HepG2 (cell line): ENCODE measurements around the gene DBNDD1. TPM values are rescaled to one million over a fixed set of nuclear protein-coding genes. Genes with fewer than 3 reads are reported as not detected.
"Not testable (repeated sequence)": the region's sequence is repeated elsewhere in the genome, so short reads cannot be mapped to it uniquely, and the experiment has no call there.

Experiments used
- ATAC-seq: fragments of 200-7000 bp; cut with Tn5 transposase; 3 replicates; pipeline ENCODE4 v1.9.1; 2020; ENCODE audit warnings: mild to moderate bottlenecking, moderate library complexity
- BruUV-seq: library from RNA; stranded (reverse); fragments of 400-500 nt; replicated peaks from 2 replicates; lab custom pipeline; 2021; lab: Mats Ljungman, UMichigan
- CTCF ChIA-PET: fragments of 300-600 bp; formaldehyde crosslinking; extraction: SDS; loops from one replicate; lab custom pipeline; 2021; ENCODE audit warnings: low total read pairs, inconsistent platforms, low intra/inter-chr PET ratio; lab: Yijun Ruan, JAX
- POLR2A ChIA-PET: fragments of 350-600 bp; sonication (Branson Sonifier 250); formaldehyde crosslinking; loops from one replicate; lab custom pipeline; 2020; ENCODE audit warnings: antibody characterized with exemption, inconsistent platforms; lab: Yijun Ruan, JAX
- DNase-seq: peaks from one replicate; pipeline ENCODE4 v3.0.0-alpha.2; 2015; ENCODE audit warnings: low spot score
- FAIRE-seq: peaks from 3 replicates; lab custom pipeline; 2011; peaks lifted over from hg19 to GRCh38; lab: Jason Lieb, UNC
- H2AFZ ChIP-seq: one replicate; pipeline ENCODE4 v1.6.1; 2011; ENCODE audit warnings: low read length, inconsistent platforms
- H3K27ac ChIP-seq: fragments of 300-600 bp; 3 replicates; pipeline ENCODE4 v1.8.0; 2011; ENCODE audit warnings: mixed run types, mild to moderate bottlenecking, mixed read lengths, low read length, inconsistent platforms; ENCODE audit not compliant: insufficient read depth; ENCODE audit errors: extremely low read length
- H3K27me3 ChIP-seq, 2 experiments: fragments of 200-600 bp in 1 of 2; 2 replicates in 1 of 2; 3 replicates in 1 of 2; pipeline versions ENCODE4 v1.6.0 to v1.8.0; 2011; ENCODE audit warnings: low read length in 2 of 2, mild to moderate bottlenecking in 2 of 2, moderate library complexity in 2 of 2, inconsistent platforms in 1 of 2; ENCODE audit not compliant: insufficient read depth in 2 of 2, control insufficient read depth in 1 of 2
- H3K36me3 ChIP-seq, 2 experiments: fragments of 200-600 bp in 1 of 2; replicated peaks in 1 of 2; 2 replicates in 1 of 2; 3 replicates in 1 of 2; pipeline versions ENCODE4 v1.5.1 to v1.8.0; 2011; ENCODE audit warnings: low read length in 2 of 2, inconsistent platforms in 1 of 2; ENCODE audit not compliant: insufficient read depth in 2 of 2, control insufficient read depth in 1 of 2
- H3K4me1 ChIP-seq: 2 replicates; pipeline ENCODE4 v1.5.1; 2012; ENCODE audit warnings: low read length, inconsistent platforms; ENCODE audit not compliant: insufficient read depth
- H3K4me2 ChIP-seq: 2 replicates; pipeline ENCODE4 v1.6.0; 2011; ENCODE audit warnings: low read depth, low read length, inconsistent platforms
- H3K4me3 ChIP-seq, 3 experiments: fragments of 200-600 bp in 1 of 3; sonication (generic), shearing (Covaris generic) in 1 of 3; replicated peaks in 1 of 3; 2 replicates each; pipeline ENCODE4 v1.5.1; 2011 to 2016; ENCODE audit warnings: low read length in 3 of 3, inconsistent platforms in 2 of 3, low read depth in 2 of 3, mild to moderate bottlenecking in 2 of 3, control low read depth in 1 of 3, mixed read lengths in 1 of 3; ENCODE audit not compliant: insufficient read depth in 1 of 3
- H3K79me2 ChIP-seq: one replicate; pipeline ENCODE4 v1.6.1; 2011; ENCODE audit warnings: low read length, inconsistent platforms; ENCODE audit not compliant: insufficient read depth
- H3K9ac ChIP-seq: 2 replicates; pipeline ENCODE4 v1.6.0; 2011; ENCODE audit warnings: mild to moderate bottlenecking, low read depth, low read length, inconsistent platforms; ENCODE audit not compliant: insufficient read depth
- H3K9me3 ChIP-seq: 2 replicates; pipeline ENCODE4 v1.5.1; 2012; ENCODE audit warnings: mild to moderate bottlenecking, low read length
- H4K20me1 ChIP-seq: 2 replicates; pipeline ENCODE4 v1.6.0; 2011; ENCODE audit warnings: inconsistent platforms, mild to moderate bottlenecking, low read length, moderate library complexity; ENCODE audit not compliant: insufficient read depth
- GATAD2A ChIP-seq: IDR thresholded peaks from 2 replicates; pipeline ENCODE4 v1.6.1; 2016
- HNF4A ChIP-seq: sonication (generic); formaldehyde crosslinking; IDR thresholded peaks from 2 replicates; pipeline ENCODE4 v1.4.0; 2020; ENCODE audit warnings: missing genetic modification reagents
- HOXA3 ChIP-seq: sonication (generic); formaldehyde crosslinking; IDR thresholded peaks from 2 replicates; pipeline ENCODE4 v1.5.0; 2020; ENCODE audit warnings: missing genetic modification reagents
- NR2F6 ChIP-seq, 2 experiments: IDR thresholded peaks; 2 replicates each; pipeline ENCODE4 v1.6.1; 2016; ENCODE audit warnings: antibody characterized with exemption in 1 of 2, mild to moderate bottlenecking in 1 of 2
- RNF2 ChIP-seq: fragments of 450-650 bp; conservative IDR thresholded peaks from 2 replicates; pipeline ENCODE4 v1.6.1; 2016; ENCODE audit warnings: low read depth
- TBX2 ChIP-seq: sonication (generic); formaldehyde crosslinking; IDR thresholded peaks from 2 replicates; pipeline ENCODE4 v1.5.0; 2020; ENCODE audit warnings: missing genetic modification reagents, mild to moderate bottlenecking, borderline replicate concordance
- ZFP62 ChIP-seq: sonication (generic); formaldehyde crosslinking; IDR thresholded peaks from 2 replicates; pipeline ENCODE4 v1.4.0; 2020; ENCODE audit warnings: missing genetic modification reagents
- ZNF350 ChIP-seq: sonication (generic); formaldehyde crosslinking; IDR thresholded peaks from 2 replicates; pipeline ENCODE4 v1.4.0; 2020; ENCODE audit warnings: mild to moderate bottlenecking, low read depth, missing genetic modification reagents, borderline replicate concordance
- ZNF354B ChIP-seq: sonication (generic); formaldehyde crosslinking; IDR thresholded peaks from 2 replicates; pipeline ENCODE4 v1.8.0; 2022; ENCODE audit warnings: mild to moderate bottlenecking, missing genetic modification reagents
- ZNF652 ChIP-seq: IDR thresholded peaks from 2 replicates; pipeline ENCODE4 v1.6.1; 2016; ENCODE audit warnings: low read depth, borderline replicate concordance
- whole genome bisulfite sequencing: methylation state at CpG from one replicate; pipeline ENCODE4 v1.1.6; 2017; ENCODE audit warnings: low lambda C conversion rate; 5-methylcytosine and 5-hydroxymethylcytosine counted together
- in situ Hi-C: cut with HindIII; loops from 2 replicates; pipeline ENCODE4 v1.10.0; 2017; ENCODE audit warnings: low pct_unique_long_range_greater_than_20kb; ENCODE audit not compliant: extremely low pct_ligation_motif_present
- intact Hi-C: fragments of 100-400 bp; cut with micrococcal nuclease; formaldehyde crosslinking; loops from one replicate; pipeline ENCODE4 v1.10.0; 2022; ENCODE audit not compliant: unreplicated experiment
- polyA plus RNA-seq, 8 experiments: library from polyadenylated mRNA; depleted of rRNA in 3 of 8; stranded (reverse) in 7 of 8; unstranded in 1 of 8; fragments of >200 nt; fragmentation: Illumina TruSeq in 4 of 8; extraction: Trizol in 4 of 8; gene quantifications; 2 replicates each; pipeline versions ENCODE4 v1.2.1 to v1.2.3, GENCODE V29; 2011 to 2016; ENCODE audit warnings: low read depth in 4 of 8, missing spikeins in 1 of 8, mixed read lengths in 1 of 8; ENCODE audit not compliant: insufficient read depth in 1 of 8
- total RNA-seq, 5 experiments: library from RNA; depleted of rRNA; stranded (reverse); fragments of >200 nt; fragmentation: Illumina TruSeq; extraction: Trizol; gene quantifications; 2 replicates each; pipeline ENCODE4 v1.2.3, GENCODE V29; 2016; ENCODE audit warnings: low read depth in 1 of 5
- TF ChIP-seq, protein P1 (sequence below): sonication (generic); formaldehyde crosslinking; IDR thresholded peaks from 2 replicates; pipeline ENCODE4 v1.9.0; 2021; ENCODE audit warnings: missing genetic modification reagents, borderline replicate concordance
- TF ChIP-seq, protein P2 (sequence below): sonication (generic); formaldehyde crosslinking; IDR thresholded peaks from 2 replicates; pipeline ENCODE4 v1.8.0; 2022; ENCODE audit warnings: low read depth, missing genetic modification reagents
- TF ChIP-seq, protein P3 (sequence below): sonication (generic); formaldehyde crosslinking; IDR thresholded peaks from 2 replicates; pipeline ENCODE4 v1.5.0; 2020; ENCODE audit warnings: missing genetic modification reagents, mild to moderate bottlenecking, borderline replicate concordance

DBNDD1 gene
- total and polyA plus RNA-seq, 2 of the 13 experiments (the other 11 are each of a cell fraction or from before 2014, with no cell fraction given) = 17.0 to 40.4 TPM

DNA sequence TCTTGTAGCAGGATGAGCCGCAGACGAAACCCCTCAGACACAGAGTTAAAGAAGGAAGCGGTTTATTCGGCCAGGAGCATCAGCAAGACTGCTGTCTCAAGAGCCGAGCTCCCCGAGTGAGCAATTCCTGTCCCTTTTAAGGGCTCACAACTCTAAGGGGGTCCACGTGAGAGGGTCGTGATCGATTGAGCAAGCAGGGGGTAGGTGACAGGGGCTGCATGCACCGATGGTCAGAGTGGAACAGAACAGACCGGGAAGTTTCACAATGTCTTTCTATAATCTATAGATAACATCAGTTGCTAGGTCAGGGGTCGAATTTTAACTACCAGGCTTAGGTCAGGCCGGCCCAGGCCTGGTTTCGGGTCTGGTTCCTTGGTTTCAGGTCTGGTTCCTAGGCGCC is 37.3 kb upstream of the DBNDD1 start:
- Histone ChIP-seq H3K4me1 (peaks cover 40% of the 10 kb centered on the region), H3K9me3 (peaks cover 32% of the 10 kb centered on the region)
- DNase-seq; ATAC-seq; CTCF ChIA-PET; H3K9ac ChIP-seq; H2AFZ ChIP-seq; BruUV-seq; H3K27me3 ChIP-seq; in situ Hi-C loops; H3K27ac ChIP-seq; H3K4me2 ChIP-seq; H4K20me1 ChIP-seq; H3K79me2 ChIP-seq; H3K36me3 ChIP-seq; H3K4me3 ChIP-seq; intact Hi-C loops; FAIRE-seq; TF ChIP-seq NR2F6 (IDR thresholded peaks at IDR 0.05): not testable (repeated sequence)
- peak; percentile 61 for TF ChIP-seq GATAD2A
- TF ChIP-seq HOXA3 (CRISPR knock-in tag) = peak; percentile 28; the same call in 1 of the 2 replicates
- TF ChIP-seq, protein P1, sequence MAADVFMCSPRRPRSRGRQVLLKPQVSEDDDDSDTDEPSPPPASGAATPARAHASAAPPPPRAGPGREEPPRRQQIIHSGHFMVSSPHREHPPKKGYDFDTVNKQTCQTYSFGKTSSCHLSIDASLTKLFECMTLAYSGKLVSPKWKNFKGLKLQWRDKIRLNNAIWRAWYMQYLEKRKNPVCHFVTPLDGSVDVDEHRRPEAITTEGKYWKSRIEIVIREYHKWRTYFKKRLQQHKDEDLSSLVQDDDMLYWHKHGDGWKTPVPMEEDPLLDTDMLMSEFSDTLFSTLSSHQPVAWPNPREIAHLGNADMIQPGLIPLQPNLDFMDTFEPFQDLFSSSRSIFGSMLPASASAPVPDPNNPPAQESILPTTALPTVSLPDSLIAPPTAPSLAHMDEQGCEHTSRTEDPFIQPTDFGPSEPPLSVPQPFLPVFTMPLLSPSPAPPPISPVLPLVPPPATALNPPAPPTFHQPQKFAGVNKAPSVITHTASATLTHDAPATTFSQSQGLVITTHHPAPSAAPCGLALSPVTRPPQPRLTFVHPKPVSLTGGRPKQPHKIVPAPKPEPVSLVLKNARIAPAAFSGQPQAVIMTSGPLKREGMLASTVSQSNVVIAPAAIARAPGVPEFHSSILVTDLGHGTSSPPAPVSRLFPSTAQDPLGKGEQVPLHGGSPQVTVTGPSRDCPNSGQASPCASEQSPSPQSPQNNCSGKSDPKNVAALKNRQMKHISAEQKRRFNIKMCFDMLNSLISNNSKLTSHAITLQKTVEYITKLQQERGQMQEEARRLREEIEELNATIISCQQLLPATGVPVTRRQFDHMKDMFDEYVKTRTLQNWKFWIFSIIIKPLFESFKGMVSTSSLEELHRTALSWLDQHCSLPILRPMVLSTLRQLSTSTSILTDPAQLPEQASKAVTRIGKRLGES (CRISPR knock-in tag) = 0 out of 2 replicates have a peak, but pooled peaks have one; percentile 55
- peak; percentile 49; the same call in 1 of the 2 replicates for TF ChIP-seq NR2F6 (CRISPR knock-in tag; IDR thresholded peaks at IDR 0.05)
- TF ChIP-seq TBX2 (CRISPR knock-in tag) = 0 out of 2 replicates have a peak, but pooled peaks have one; percentile 6
- WGBS = 39% methylated on average over 15 of the region's 15 CpGs
- POLR2A ChIA-PET = interaction anchor here (1.1 kb wide), 1 partner anchor 10 kb away, joined by 4 read pairs; no protein-coding TSS in a partner anchor

DNA sequence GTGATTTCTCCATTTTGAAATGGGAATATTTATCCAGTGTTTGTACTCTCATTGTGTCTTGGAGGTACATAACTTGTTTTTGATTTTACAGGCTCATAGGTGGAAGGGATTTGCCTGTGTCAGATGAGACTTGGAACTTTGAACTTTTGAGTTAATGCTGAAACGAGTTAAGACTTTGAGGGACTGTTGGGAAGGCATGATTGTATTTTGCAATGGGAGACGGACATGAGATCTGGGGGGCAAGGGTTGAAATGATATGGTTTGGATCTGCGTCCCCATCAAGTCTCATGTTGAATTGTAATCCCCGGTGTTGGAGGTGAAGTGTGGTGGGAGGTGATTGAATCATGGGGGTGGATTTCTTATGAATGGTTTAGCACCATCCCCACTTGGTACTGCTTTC is 36.1 kb upstream of the DBNDD1 start:
- no peaks in the 10 kb centered on the region for H3K79me2 ChIP-seq
- H3K36me3 ChIP-seq = no peaks in the 10 kb centered on the region
- H3K27ac ChIP-seq = no peak overlapping the region
- intact Hi-C loops (no loop called here), in situ Hi-C loops (no loop called here)
- BruUV-seq = no TSS peak
- no peaks in the 10 kb centered on the region for H4K20me1 ChIP-seq
- CTCF ChIA-PET = no interaction called here
- H3K9ac ChIP-seq = no peak overlapping the region
- H3K27me3 ChIP-seq = no peaks in the 10 kb centered on the region
- 42% methylated on average over 4 of the region's 4 CpGs for WGBS
- peaks cover 32% of the 10 kb centered on the region for H3K9me3 ChIP-seq
- H3K4me2 ChIP-seq = no peak overlapping the region
- peaks cover 37% of the 10 kb centered on the region for H3K4me1 ChIP-seq
- H3K4me3 ChIP-seq = no peak overlapping the region
- no peak overlapping the region for H2AFZ ChIP-seq
- POLR2A ChIA-PET = no interaction called here
- no peak for FAIRE-seq
- no peak for ATAC-seq
- no peak for DNase-seq
- TF ChIP-seq ZNF652 (CRISPR knock-in tag) (no peak), ZFP62 (CRISPR knock-in tag) (no peak), RNF2 (no peak), ZNF354B (no peak), GATAD2A (0 out of 2 replicates have a peak, but pooled peaks have one; percentile 10), HNF4A (CRISPR knock-in tag) (peak; percentile 40; the same call in 1 of the 2 replicates), ZNF350 (no peak)
- TF ChIP-seq, protein P2, sequence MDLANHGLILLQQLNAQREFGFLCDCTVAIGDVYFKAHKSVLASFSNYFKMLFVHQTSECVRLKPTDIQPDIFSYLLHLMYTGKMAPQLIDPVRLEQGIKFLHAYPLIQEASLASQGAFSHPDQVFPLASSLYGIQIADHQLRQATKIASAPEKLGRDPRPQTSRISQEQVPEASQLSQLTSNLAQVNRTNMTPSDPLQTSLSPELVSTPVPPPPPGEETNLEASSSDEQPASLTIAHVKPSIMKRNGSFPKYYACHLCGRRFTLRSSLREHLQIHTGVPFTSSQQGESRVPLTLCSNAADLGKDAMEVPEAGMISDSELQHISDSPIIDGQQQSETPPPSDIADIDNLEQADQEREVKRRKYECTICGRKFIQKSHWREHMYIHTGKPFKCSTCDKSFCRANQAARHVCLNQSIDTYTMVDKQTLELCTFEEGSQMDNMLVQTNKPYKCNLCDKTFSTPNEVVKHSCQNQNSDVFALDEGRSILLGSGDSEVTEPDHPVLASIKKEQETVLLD = no peak
- TF ChIP-seq, protein P3, sequence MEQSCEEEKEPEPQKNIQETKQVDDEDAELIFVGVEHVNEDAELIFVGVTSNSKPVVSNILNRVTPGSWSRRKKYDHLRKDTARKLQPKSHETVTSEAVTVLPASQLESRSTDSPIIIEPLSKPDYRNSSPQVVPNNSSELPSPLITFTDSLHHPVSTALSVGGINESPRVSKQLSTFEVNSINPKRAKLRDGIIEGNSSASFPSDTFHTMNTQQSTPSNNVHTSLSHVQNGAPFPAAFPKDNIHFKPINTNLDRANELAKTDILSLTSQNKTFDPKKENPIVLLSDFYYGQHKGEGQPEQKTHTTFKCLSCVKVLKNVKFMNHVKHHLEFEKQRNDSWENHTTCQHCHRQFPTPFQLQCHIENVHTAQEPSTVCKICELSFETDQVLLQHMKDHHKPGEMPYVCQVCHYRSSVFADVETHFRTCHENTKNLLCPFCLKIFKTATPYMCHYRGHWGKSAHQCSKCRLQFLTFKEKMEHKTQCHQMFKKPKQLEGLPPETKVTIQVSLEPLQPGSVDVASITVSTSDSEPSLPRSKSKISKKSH (CRISPR knock-in tag) = no peak
